RWPE2 (cell line): ENCODE results near the gene SLC5A3.

ENCODE experiments used
- ATAC-seq: fragments of 200-7000 bp; cut with Tn5 transposase; 3 replicates; pipeline ENCODE4 v1.9.1; 2021; ENCODE audit warnings: low read depth
- DNase-seq: peaks from one replicate; pipeline ENCODE4 v3.0.0-alpha.2; 2020; ENCODE audit warnings: low spot score
- H3K27ac ChIP-seq: fragments of 450-650 bp; 2 replicates; pipeline ENCODE4 v1.5.1; 2017; ENCODE audit warnings: mild to moderate bottlenecking; ENCODE audit not compliant: poor library complexity, severe bottlenecking
- H3K27me3 ChIP-seq: fragments of 250-450 bp; sonication (Bioruptor Pico); 2 replicates; pipeline ENCODE4 v1.5.1; 2021; ENCODE audit warnings: mild to moderate bottlenecking, moderate library complexity; ENCODE audit not compliant: insufficient read depth, poor library complexity, severe bottlenecking
- H3K36me3 ChIP-seq: fragments of 250-450 bp; sonication (Bioruptor Pico); 2 replicates; pipeline ENCODE4 v1.5.1; 2020; ENCODE audit warnings: low read depth, mild to moderate bottlenecking, moderate library complexity
- H3K4me1 ChIP-seq: fragments of 250-450 bp; sonication (Bioruptor Pico); 2 replicates; pipeline ENCODE4 v1.5.1; 2021; ENCODE audit warnings: mild to moderate bottlenecking, moderate library complexity; ENCODE audit not compliant: insufficient read depth, poor library complexity, severe bottlenecking
- H3K4me3 ChIP-seq: fragments of 250-450 bp; sonication (Bioruptor Pico); 2 replicates; pipeline ENCODE4 v1.5.1; 2021; ENCODE audit warnings: mild to moderate bottlenecking, moderate library complexity; ENCODE audit not compliant: severe bottlenecking
- H3K9me3 ChIP-seq: fragments of 250-450 bp; sonication (Bioruptor Pico); 2 replicates; pipeline ENCODE4 v1.5.1; 2021; ENCODE audit warnings: mild to moderate bottlenecking, moderate library complexity; ENCODE audit not compliant: severe bottlenecking
- TF ChIP-seq, protein P1 (sequence below): fragments of 450-650 bp; IDR thresholded peaks from one replicate; pipeline ENCODE4 v1.5.1; 2017; ENCODE audit warnings: mild to moderate bottlenecking, moderate library complexity; ENCODE audit not compliant: poor library complexity, severe bottlenecking

SLC5A3 gene

DNA sequence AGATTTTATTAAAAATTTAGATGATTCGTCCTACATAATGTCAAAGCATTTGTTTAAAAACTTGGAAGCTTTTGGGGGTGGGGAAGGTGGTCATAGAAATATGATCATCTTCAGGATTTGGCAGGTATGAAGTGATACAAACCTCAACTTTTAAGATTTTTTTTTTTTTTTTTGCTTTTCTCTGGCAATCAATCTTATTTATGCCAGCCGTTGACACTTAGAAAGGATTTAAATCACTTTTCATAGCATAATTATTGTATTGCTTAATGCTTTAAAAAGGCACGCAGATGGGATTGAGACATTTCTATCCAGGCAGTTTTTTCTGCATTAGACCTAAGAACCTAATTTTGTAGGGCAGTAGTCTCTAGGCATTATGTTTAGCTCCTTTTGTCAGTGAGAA is 19.7 kb downstream of the SLC5A3 start:
- DNase-seq (no peak), ATAC-seq (no peak)
- no peak overlapping the region for H3K4me3 ChIP-seq
- H3K27ac ChIP-seq: no peak overlapping the region
- peaks cover 15% of the 10 kb centered on the region for H3K36me3 ChIP-seq
- no peaks in the 10 kb centered on the region for H3K9me3 ChIP-seq
- no peaks in the 10 kb centered on the region for H3K27me3 ChIP-seq
- TF ChIP-seq, protein P1, sequence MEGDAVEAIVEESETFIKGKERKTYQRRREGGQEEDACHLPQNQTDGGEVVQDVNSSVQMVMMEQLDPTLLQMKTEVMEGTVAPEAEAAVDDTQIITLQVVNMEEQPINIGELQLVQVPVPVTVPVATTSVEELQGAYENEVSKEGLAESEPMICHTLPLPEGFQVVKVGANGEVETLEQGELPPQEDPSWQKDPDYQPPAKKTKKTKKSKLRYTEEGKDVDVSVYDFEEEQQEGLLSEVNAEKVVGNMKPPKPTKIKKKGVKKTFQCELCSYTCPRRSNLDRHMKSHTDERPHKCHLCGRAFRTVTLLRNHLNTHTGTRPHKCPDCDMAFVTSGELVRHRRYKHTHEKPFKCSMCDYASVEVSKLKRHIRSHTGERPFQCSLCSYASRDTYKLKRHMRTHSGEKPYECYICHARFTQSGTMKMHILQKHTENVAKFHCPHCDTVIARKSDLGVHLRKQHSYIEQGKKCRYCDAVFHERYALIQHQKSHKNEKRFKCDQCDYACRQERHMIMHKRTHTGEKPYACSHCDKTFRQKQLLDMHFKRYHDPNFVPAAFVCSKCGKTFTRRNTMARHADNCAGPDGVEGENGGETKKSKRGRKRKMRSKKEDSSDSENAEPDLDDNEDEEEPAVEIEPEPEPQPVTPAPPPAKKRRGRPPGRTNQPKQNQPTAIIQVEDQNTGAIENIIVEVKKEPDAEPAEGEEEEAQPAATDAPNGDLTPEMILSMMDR: no peak
- no peaks in the 10 kb centered on the region for H3K4me1 ChIP-seq

DNA sequence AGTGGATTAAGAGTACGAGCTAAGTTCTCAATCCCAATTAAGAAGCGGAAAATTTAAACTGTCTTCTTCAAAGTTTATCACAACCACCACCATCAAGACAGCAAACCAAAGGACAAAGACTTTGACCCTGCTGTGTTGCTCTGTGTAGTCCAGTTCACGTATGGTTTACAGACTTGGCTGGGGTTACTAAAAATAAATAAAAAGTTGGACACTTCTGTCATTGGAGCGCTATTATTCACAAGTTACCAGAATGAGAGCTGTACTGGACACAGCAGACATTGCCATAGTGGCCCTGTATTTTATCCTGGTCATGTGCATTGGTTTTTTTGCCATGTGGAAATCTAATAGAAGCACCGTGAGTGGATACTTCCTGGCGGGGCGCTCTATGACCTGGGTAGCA is 21.6 kb downstream of the SLC5A3 start:
- peaks cover 12% of the 10 kb centered on the region; the same call in 1 of the 2 replicates for H3K36me3 ChIP-seq
- ATAC-seq: no peak
- no peak overlapping the region for H3K4me3 ChIP-seq
- no peaks in the 10 kb centered on the region for H3K4me1 ChIP-seq
- H3K9me3 ChIP-seq: no peaks in the 10 kb centered on the region
- TF ChIP-seq, protein P1: no peak
- no peak for DNase-seq
- H3K27me3 ChIP-seq: no peaks in the 10 kb centered on the region
- H3K27ac ChIP-seq: no peak overlapping the region

DNA sequence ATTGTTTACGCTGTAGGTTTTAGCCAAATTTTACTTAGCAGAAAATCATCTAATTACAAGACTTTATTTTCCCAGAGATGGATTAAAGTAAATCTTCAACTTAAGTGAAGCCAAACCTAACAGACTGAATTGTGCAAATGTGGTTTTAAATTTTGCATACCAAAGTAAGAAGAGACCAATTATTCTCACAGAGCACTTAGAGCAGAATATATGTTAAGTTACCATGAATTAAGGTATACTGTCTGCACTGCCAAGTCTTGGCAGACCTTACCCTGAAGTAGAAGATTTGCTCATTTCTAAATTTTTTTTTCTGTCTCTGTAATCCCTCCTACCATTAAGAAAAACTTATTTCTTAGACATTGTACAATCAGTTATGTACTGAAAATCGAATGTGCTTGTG is 24.1 kb downstream of the SLC5A3 start:
- Histone ChIP-seq H3K4me3 (no peak overlapping the region), H3K9me3 (no peaks in the 10 kb centered on the region), H3K27me3 (no peaks in the 10 kb centered on the region), H3K4me1 (no peaks in the 10 kb centered on the region), H3K27ac (no peak overlapping the region), H3K36me3 (peaks cover 5% of the 10 kb centered on the region; the same call in 1 of the 2 replicates)
- ATAC-seq (no peak), DNase-seq (no peak)
- TF ChIP-seq, protein P1: no peak

DNA sequence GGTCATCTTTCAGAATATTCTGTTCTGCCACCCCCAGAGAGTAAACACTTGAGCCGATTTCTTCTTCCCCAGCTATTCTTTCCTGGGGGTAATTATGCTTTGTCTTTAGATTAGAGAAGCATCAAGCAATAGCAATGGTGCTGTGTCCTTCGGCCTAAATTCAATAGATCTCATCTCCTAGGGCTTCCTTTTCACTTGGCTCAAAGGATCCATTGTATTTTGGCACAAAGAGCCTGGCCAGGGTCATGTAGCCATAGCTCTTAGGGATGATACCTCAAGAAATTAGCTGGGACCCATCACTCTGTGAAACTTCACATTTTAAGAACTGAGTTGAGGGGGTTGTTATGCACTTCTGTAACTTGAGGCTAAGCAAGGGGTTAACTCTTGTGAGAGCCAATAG is 27.0 kb downstream of the SLC5A3 start:
- no peak for ATAC-seq
- TF ChIP-seq, protein P1: no peak
- H3K36me3 ChIP-seq: peaks cover 3% of the 10 kb centered on the region

DNA sequence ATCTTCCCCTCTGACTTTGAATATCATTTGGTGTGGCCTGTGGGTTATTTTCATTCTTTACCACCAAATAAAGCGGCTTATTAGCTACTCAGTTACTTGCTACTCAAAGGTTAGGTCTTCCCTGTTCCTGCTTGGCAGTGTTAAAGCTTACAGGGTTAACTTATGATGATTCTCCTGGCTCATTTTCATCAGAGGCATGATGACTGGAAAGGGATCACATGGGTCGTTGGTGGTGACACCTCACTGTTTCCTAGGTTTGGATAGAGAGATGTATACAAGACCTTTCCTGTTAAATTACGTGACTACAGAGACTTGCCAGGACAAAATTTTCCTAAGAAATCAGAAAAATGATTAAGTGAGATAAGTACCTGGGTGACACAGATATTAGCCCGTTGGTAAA is 27.4 kb downstream of the SLC5A3 start:
- H3K9me3 ChIP-seq: no peaks in the 10 kb centered on the region
- no peaks in the 10 kb centered on the region for H3K4me1 ChIP-seq
- H3K27ac ChIP-seq: no peak overlapping the region
- H3K36me3 ChIP-seq: peaks cover 5% of the 10 kb centered on the region; the same call in 1 of the 2 replicates
- ATAC-seq: no peak
- DNase-seq: no peak
- H3K27me3 ChIP-seq: no peaks in the 10 kb centered on the region
- no peak overlapping the region for H3K4me3 ChIP-seq
- TF ChIP-seq, protein P1: no peak

More for the DNA sequence above, 27.0 kb downstream of the SLC5A3 start:
- no peaks in the 10 kb centered on the region for H3K27me3 ChIP-seq
- DNase-seq: no peak
- no peaks in the 10 kb centered on the region for H3K9me3 ChIP-seq
- no peak overlapping the region for H3K27ac ChIP-seq
- no peaks in the 10 kb centered on the region for H3K4me1 ChIP-seq
- no peak overlapping the region for H3K4me3 ChIP-seq
